Hepatocyte (in vitro differentiated cells): Measurements from ENCODE around the gene IL22RA1.

Experiments used
- CTCF ChIP-seq: fragments of 200-600 bp; sonication (generic); IDR thresholded peaks from 2 replicates; pipeline ENCODE4 v1.5.1; 2016; ENCODE audit warnings: antibody characterized with exemption, mild to moderate bottlenecking; ENCODE audit not compliant: poor library complexity
- EZH2 ChIP-seq: fragments of 200-600 bp; sonication (generic); IDR thresholded peaks from 2 replicates; pipeline ENCODE4 v1.6.1; 2016; ENCODE audit warnings: antibody characterized with exemption, mild to moderate bottlenecking, borderline replicate concordance

DNA sequence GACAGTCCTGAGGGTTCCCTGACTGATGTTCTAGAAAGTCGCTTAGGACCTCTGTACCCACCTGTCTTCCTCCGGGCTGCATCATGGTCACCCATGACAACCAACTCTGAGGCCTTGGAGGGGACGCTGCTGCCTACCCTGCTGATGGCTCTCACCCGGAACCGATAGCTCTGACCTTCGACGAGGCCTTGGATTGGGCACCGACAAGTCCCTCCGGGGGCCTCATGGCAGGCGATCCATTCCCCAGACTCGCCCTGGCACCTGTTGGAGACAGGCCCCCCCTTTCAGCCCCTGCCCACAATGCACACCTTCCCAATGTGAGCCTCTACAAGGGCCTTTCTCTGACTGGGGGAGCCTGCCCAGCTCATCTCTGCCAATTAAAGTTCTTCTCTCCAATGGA, 52.2 kb downstream of the IL22RA1 start:
- no peak for TF ChIP-seq CTCF
- TF ChIP-seq EZH2, result no peak
